GM21381 (cell line): ENCODE results near the gene GPS2.

Source experiments
- ATAC-seq: cut with Tn5 transposase; IDR thresholded peaks from one replicate; pipeline ENCODE4 v1.9.1; 2021; ENCODE audit warnings: mild to moderate bottlenecking, moderate library complexity; ENCODE audit not compliant: unreplicated experiment

GPS2 gene

GRCh38 chr17:7262935-7263800 is 52.0 kb downstream of the GPS2 start:
- ATAC-seq: no peak
